ENCODE data around the gene AHDC1. TPM values are rescaled to one million over a fixed set of nuclear protein-coding genes. Genes with fewer than 3 reads are reported as not detected.

The AHDC1 gene
- total and polyA plus RNA-seq, 2 donors (not counting 3 experiments of a cell fraction or from before 2014, with no cell fraction given), result 7.0 to 32.1 TPM

DNA sequence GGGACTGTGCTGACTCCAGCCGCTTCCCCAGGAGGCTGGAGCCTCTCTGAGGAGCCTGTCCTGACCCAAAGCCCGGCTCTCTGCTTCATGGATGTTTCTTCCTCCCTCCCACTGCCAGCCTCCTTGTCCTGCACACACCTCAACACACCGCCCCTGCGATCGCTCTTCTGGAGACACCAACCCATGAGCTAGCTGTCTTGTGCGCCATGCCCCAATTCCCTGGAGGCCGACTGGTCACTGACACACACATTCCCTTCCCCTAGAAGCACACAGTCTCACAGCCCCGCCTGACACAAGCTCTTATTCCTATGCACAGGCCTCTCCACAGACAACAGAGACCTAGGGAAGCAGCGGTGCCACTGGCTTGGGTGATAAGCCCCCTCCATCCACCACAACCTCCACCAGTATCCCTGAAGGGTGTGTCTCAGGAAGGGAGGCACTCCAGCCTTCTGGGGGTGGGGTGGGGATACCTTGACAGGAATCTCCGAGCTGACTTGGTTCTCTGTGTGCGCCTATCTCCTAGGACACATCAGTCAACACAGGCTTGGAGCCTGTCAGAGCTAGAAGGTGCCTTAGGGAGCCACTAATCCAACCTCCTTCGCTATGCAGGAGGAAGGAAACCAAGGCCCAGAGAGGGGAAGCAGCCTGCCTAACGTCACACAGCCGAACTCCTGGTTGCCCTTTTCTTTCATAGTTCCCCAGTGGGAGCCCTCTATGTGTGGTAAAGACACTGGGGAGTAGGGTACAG, 31.1 kb downstream of the AHDC1 start:
- no peak overlapping the region for H3K27ac ChIP-seq (ENCODE audit: insufficient read depth, low read depth, low read length)
- no peak for TF ChIP-seq FOS (IDR thresholded peaks at IDR 0.05; ENCODE audit: borderline replicate concordance, insufficient read depth, low read length)
- no peak overlapping the region for H3K4me3 ChIP-seq (replicated peaks in 1 of 3; ENCODE audit: insufficient read depth in 1 of 3, low read depth in 1 of 3, low read length in 3 of 3)
- no peaks in the 10 kb centered on the region for H3K9me3 ChIP-seq (replicated peaks; ENCODE audit: control insufficient read depth, insufficient read depth, low read length)
- intact Hi-C loops (cut with micrococcal nuclease) (no loop called here), dilution Hi-C loops (cut with MboI; ENCODE audit: extremely low pct_ligation_motif_present, low sequenced_read_pairs) (no loop called here)
- H3K36me3 ChIP-seq (ENCODE audit: control insufficient read depth in 2 of 2, extremely low read depth in 1 of 2, insufficient read depth in 2 of 2, low read length in 2 of 2), result no peaks in the 10 kb centered on the region
- H2AFZ ChIP-seq (ENCODE audit: low read depth, low read length), result no peak overlapping the region
- H3K79me2 ChIP-seq (ENCODE audit: control insufficient read depth, insufficient read depth, low read length), result peaks cover 5% of the 10 kb centered on the region
- no peaks in the 10 kb centered on the region for H4K20me1 ChIP-seq (replicated peaks; ENCODE audit: control insufficient read depth, extremely low read depth, insufficient read depth, low read length)
- DNase-seq (ENCODE audit: low read depth, low spot score) (no peak), FAIRE-seq (no peak)
- ChIA-PET POLR2A (no interaction called here), CTCF (interaction anchor here (1.4 to 9.1 kb wide), 2 partner anchors 15 to 29 kb away, joined by 3 to 112 read pairs; no protein-coding TSS in a partner anchor)
- no peaks in the 10 kb centered on the region for H3K27me3 ChIP-seq (ENCODE audit: control insufficient read depth in 2 of 2, insufficient read depth in 2 of 2, low read length in 2 of 2)
- no peak overlapping the region for H3K4me2 ChIP-seq (ENCODE audit: insufficient read depth, low read length)
- peaks cover 26% of the 10 kb centered on the region for H3K4me1 ChIP-seq (ENCODE audit: control insufficient read depth, extremely low read depth, insufficient read depth, low read length)
- H3K9ac ChIP-seq (replicated peaks; ENCODE audit: extremely low read depth, insufficient read depth, low read length), result no peak overlapping the region
- BruUV-seq (replicated peaks), result no TSS peak
- H3K9me1 ChIP-seq (replicated peaks; ENCODE audit: control insufficient read depth, extremely low read depth, insufficient read depth, low read length), result no peaks in the 10 kb centered on the region

GRCh38 chr1:27572019-27572678, 31.8 kb downstream of the AHDC1 start:
- ChIA-PET CTCF (interaction anchor here (1.4 to 9.1 kb wide), 2 partner anchors 14 to 30 kb away, joined by 3 to 112 read pairs; no protein-coding TSS in a partner anchor), POLR2A (no interaction called here)
- TF ChIP-seq POLR2AphosphoS5 (IDR thresholded peaks at IDR 0.05; ENCODE audit: insufficient read depth, low read depth, low read length) (no peak), EZH2 (IDR thresholded peaks at IDR 0.05; ENCODE audit: borderline replicate concordance, low read depth, low read length, severe bottlenecking) (no peak), JUN (IDR thresholded peaks at IDR 0.05; ENCODE audit: borderline replicate concordance, insufficient read depth, insufficient read length, low read depth) (no peak), GATA2 (IDR thresholded peaks at IDR 0.05; ENCODE audit: insufficient read depth, insufficient read length, low read depth, low read length) (no peak), MYC (IDR thresholded peaks at IDR 0.05; ENCODE audit: low read depth, low read length) (no peak), MAX (IDR thresholded peaks at IDR 0.05; ENCODE audit: insufficient read depth, insufficient read length) (no peak), POLR2A (IDR thresholded peaks at IDR 0.05; ENCODE audit: low read depth, low read length) (no peak), FOS (IDR thresholded peaks at IDR 0.05; ENCODE audit: borderline replicate concordance, insufficient read depth, low read length) (no peak)
- TF ChIP-seq, protein P1, sequence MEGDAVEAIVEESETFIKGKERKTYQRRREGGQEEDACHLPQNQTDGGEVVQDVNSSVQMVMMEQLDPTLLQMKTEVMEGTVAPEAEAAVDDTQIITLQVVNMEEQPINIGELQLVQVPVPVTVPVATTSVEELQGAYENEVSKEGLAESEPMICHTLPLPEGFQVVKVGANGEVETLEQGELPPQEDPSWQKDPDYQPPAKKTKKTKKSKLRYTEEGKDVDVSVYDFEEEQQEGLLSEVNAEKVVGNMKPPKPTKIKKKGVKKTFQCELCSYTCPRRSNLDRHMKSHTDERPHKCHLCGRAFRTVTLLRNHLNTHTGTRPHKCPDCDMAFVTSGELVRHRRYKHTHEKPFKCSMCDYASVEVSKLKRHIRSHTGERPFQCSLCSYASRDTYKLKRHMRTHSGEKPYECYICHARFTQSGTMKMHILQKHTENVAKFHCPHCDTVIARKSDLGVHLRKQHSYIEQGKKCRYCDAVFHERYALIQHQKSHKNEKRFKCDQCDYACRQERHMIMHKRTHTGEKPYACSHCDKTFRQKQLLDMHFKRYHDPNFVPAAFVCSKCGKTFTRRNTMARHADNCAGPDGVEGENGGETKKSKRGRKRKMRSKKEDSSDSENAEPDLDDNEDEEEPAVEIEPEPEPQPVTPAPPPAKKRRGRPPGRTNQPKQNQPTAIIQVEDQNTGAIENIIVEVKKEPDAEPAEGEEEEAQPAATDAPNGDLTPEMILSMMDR (IDR thresholded peaks at IDR 0.05; ENCODE audit: extremely low read depth in 1 of 2, insufficient read depth in 1 of 2, low read depth in 1 of 2, low read length in 2 of 2), result no peak
- no peaks in the 10 kb centered on the region for H3K9me3 ChIP-seq (replicated peaks; ENCODE audit: control insufficient read depth, insufficient read depth, low read length)
- no peaks in the 10 kb centered on the region for H3K9me1 ChIP-seq (replicated peaks; ENCODE audit: control insufficient read depth, extremely low read depth, insufficient read depth, low read length)
- peaks cover 22% of the 10 kb centered on the region for H3K4me1 ChIP-seq (ENCODE audit: control insufficient read depth, extremely low read depth, insufficient read depth, low read length)
- no peak overlapping the region for H2AFZ ChIP-seq (ENCODE audit: low read depth, low read length)
- H3K4me3 ChIP-seq (replicated peaks in 1 of 3; ENCODE audit: insufficient read depth in 1 of 3, low read depth in 1 of 3, low read length in 3 of 3), result no peak overlapping the region
- no peak overlapping the region for H3K4me2 ChIP-seq (ENCODE audit: insufficient read depth, low read length)
- dilution Hi-C loops (cut with MboI; ENCODE audit: extremely low pct_ligation_motif_present, low sequenced_read_pairs), result no loop called here
- H4K20me1 ChIP-seq (replicated peaks; ENCODE audit: control insufficient read depth, extremely low read depth, insufficient read depth, low read length), result no peaks in the 10 kb centered on the region
- FAIRE-seq (no peak), DNase-seq (ENCODE audit: low read depth, low spot score) (no peak)
- H3K9ac ChIP-seq (replicated peaks; ENCODE audit: extremely low read depth, insufficient read depth, low read length), result no peak overlapping the region
- H3K27me3 ChIP-seq (ENCODE audit: control insufficient read depth in 2 of 2, insufficient read depth in 2 of 2, low read length in 2 of 2), result no peaks in the 10 kb centered on the region
- no peaks in the 10 kb centered on the region for H3K36me3 ChIP-seq (ENCODE audit: control insufficient read depth in 2 of 2, extremely low read depth in 1 of 2, insufficient read depth in 2 of 2, low read length in 2 of 2)
- no TSS peak for BruUV-seq (replicated peaks)
- no peak overlapping the region for H3K27ac ChIP-seq (ENCODE audit: insufficient read depth, low read depth, low read length)
- H3K79me2 ChIP-seq (ENCODE audit: control insufficient read depth, insufficient read depth, low read length), result peaks cover 5% of the 10 kb centered on the region
- intact Hi-C loops (cut with micrococcal nuclease), result no loop called here
